Breast epithelium (tissue), 4 donors: ENCODE results near the gene B4GALNT3. TPM values are rescaled to one million over a fixed set of nuclear protein-coding genes. Genes with fewer than 3 reads are reported as not detected.

Experiments used
- DNase-seq, 2 donors: peaks; one replicate each; pipeline ENCODE4 v3.0.0-alpha.2; 2019; ENCODE audit warnings: low spot score in 2 of 2
- H3K27ac ChIP-seq, 2 donors: fragments of 200-600 bp; sonication (generic) in 1 of 2; one replicate each; pipeline ENCODE4 v1.5.1; 2016 to 2019; ENCODE audit warnings: mild to moderate bottlenecking in 1 of 2
- H3K27me3 ChIP-seq, 2 donors: fragments of 200-600 bp; sonication (generic) in 1 of 2; one replicate each; pipeline versions ENCODE4 v1.5.1 to v1.6.0; 2017 to 2019; ENCODE audit warnings: control low read depth in 1 of 2, mild to moderate bottlenecking in 1 of 2
- H3K36me3 ChIP-seq: fragments of 200-600 bp; one replicate; pipeline ENCODE4 v1.5.1; 2019
- H3K4me1 ChIP-seq, 2 donors: fragments of 200-600 bp; sonication (generic); one replicate each; pipeline ENCODE4 v1.5.1; 2016 to 2019; ENCODE audit warnings: control low read depth in 1 of 2
- H3K4me3 ChIP-seq, 3 donors: fragments of 200-600 bp; sonication (generic); 1 replicate in 2 of 3; 2 replicates in 1 of 3; pipeline ENCODE4 v1.5.1; 2016 to 2019; ENCODE audit warnings: mild to moderate bottlenecking in 3 of 3, moderate library complexity in 2 of 3
- H3K9me3 ChIP-seq, 2 donors: fragments of 200-600 bp; sonication (generic) in 1 of 2; one replicate each; pipeline ENCODE4 v1.5.1; 2016 to 2019; ENCODE audit warnings: control low read depth in 1 of 2
- CTCF ChIP-seq, 3 donors: fragments of 450-650 bp; IDR thresholded peaks; one replicate each; pipeline ENCODE4 v1.5.1; 2016 to 2017; ENCODE audit warnings: antibody characterized with exemption in 3 of 3, mild to moderate bottlenecking in 3 of 3, moderate library complexity in 3 of 3
- POLR2A ChIP-seq: fragments of 450-650 bp; IDR thresholded peaks from one replicate; pipeline ENCODE4 v1.6.1; 2016; ENCODE audit warnings: antibody characterized with exemption, mild to moderate bottlenecking, moderate library complexity
- POLR2AphosphoS5 ChIP-seq, 3 donors: sonication (generic); formaldehyde crosslinking; IDR thresholded peaks; one replicate each; pipeline ENCODE4 v1.6.1; 2017; ENCODE audit warnings: antibody characterized with exemption in 3 of 3
- intact Hi-C: fragments of 100-400 bp; cut with DNase I; formaldehyde crosslinking; loops from one replicate; pipeline ENCODE4 v1.15.1; 2023; ENCODE audit warnings: low total_unique reads
- total RNA-seq, 3 donors: library from RNA; depleted of rRNA; stranded (reverse); fragments of >200 nt; gene quantifications; one replicate each; pipeline ENCODE4 v1.1.0, GENCODE V29; 2016

Gene B4GALNT3
- total RNA-seq, 3 donors from 2014 or later: 0.16 to 5.9 (median 4.6) TPM

GRCh38 chr12:558580-558979 lies 98.8 kb downstream of the B4GALNT3 start:
- Histone ChIP-seq H3K4me3 (no peak overlapping the region), H3K27me3 (no peaks in the 10 kb centered on the region), H3K27ac (no peak overlapping the region), H3K9me3 (no peaks in the 10 kb centered on the region), H3K4me1 (peaks cover 0 to 3% of the 10 kb centered on the region in 2 donors), H3K36me3 (no peaks in the 10 kb centered on the region)
- intact Hi-C loops: no loop called here
- DNase-seq: no peak
- TF ChIP-seq CTCF (IDR thresholded peaks at IDR 0.05) (no peak), POLR2A (no peak), POLR2AphosphoS5 (IDR thresholded peaks at IDR 0.05) (no peak)

- no peaks in the 10 kb centered on the region for H3K9me3 ChIP-seq
These were observed 99.6 kb downstream of the B4GALNT3 start for GRCh38 chr12:559208-559905.

GRCh38 chr12:559906-560455 lies 100.2 kb downstream of the B4GALNT3 start:
- Histone ChIP-seq H3K27ac (no peak overlapping the region), H3K36me3 (no peaks in the 10 kb centered on the region), H3K27me3 (no peaks in the 10 kb centered on the region), H3K4me3 (no peak overlapping the region), H3K9me3 (no peaks in the 10 kb centered on the region), H3K4me1 (peaks cover 0 to 3% of the 10 kb centered on the region in 2 donors)
- DNase-seq: no peak
- intact Hi-C loops: no loop called here
- no peak for TF ChIP-seq POLR2A
- TF ChIP-seq POLR2AphosphoS5 (IDR thresholded peaks at IDR 0.05): no peak
- TF ChIP-seq CTCF (IDR thresholded peaks at IDR 0.05): no peak

More at GRCh38 chr12:559208-559905, 99.6 kb downstream of the B4GALNT3 start:
- no peaks in the 10 kb centered on the region for H3K27me3 ChIP-seq
- no peak for DNase-seq
- intact Hi-C loops: no loop called here
- H3K27ac ChIP-seq: no peak overlapping the region
- no peak for TF ChIP-seq POLR2A
- no peak for TF ChIP-seq CTCF (IDR thresholded peaks at IDR 0.05)
- no peak for TF ChIP-seq POLR2AphosphoS5 (IDR thresholded peaks at IDR 0.05)
- no peak overlapping the region for H3K4me3 ChIP-seq
- H3K4me1 ChIP-seq: peaks cover 0 to 3% of the 10 kb centered on the region in 2 donors
- H3K36me3 ChIP-seq: no peaks in the 10 kb centered on the region

- TF ChIP-seq CTCF (IDR thresholded peaks at IDR 0.05) (no peak), POLR2A (no peak), POLR2AphosphoS5 (IDR thresholded peaks at IDR 0.05) (no peak)
- intact Hi-C loops: no loop called here
- Histone ChIP-seq H3K36me3 (no peaks in the 10 kb centered on the region), H3K4me3 (no peak overlapping the region), H3K9me3 (no peaks in the 10 kb centered on the region), H3K27me3 (no peaks in the 10 kb centered on the region), H3K27ac (no peak overlapping the region), H3K4me1 (peaks cover 0 to 3% of the 10 kb centered on the region in 2 donors)
- no peak for DNase-seq
These were observed 101.1 kb downstream of the B4GALNT3 start for GRCh38 chr12:560691-561390.

- Histone ChIP-seq H3K9me3 (no peaks in the 10 kb centered on the region), H3K4me1 (peaks cover 0 to 3% of the 10 kb centered on the region in 2 donors), H3K4me3 (peak overlapping the region in 2 of 3 donors; percentile 33 to 39), H3K27me3 (no peaks in the 10 kb centered on the region), H3K36me3 (no peaks in the 10 kb centered on the region), H3K27ac (no peak overlapping the region)
- TF ChIP-seq POLR2A (no peak), POLR2AphosphoS5 (IDR thresholded peaks at IDR 0.05) (no peak), CTCF (IDR thresholded peaks at IDR 0.05) (no peak)
- DNase-seq: no peak
- intact Hi-C loops: no loop called here
These were observed 101.6 kb downstream of the B4GALNT3 start for GRCh38 chr12:561391-561705.
